GM21786 (cell line): ENCODE results near the gene ZDHHC3.

Source experiments
- ATAC-seq: cut with Tn5 transposase; IDR thresholded peaks from one replicate; pipeline ENCODE4 v1.9.1; 2021; ENCODE audit not compliant: unreplicated experiment

ZDHHC3 gene, protein sequence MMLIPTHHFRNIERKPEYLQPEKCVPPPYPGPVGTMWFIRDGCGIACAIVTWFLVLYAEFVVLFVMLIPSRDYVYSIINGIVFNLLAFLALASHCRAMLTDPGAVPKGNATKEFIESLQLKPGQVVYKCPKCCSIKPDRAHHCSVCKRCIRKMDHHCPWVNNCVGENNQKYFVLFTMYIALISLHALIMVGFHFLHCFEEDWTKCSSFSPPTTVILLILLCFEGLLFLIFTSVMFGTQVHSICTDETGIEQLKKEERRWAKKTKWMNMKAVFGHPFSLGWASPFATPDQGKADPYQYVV

DNA sequence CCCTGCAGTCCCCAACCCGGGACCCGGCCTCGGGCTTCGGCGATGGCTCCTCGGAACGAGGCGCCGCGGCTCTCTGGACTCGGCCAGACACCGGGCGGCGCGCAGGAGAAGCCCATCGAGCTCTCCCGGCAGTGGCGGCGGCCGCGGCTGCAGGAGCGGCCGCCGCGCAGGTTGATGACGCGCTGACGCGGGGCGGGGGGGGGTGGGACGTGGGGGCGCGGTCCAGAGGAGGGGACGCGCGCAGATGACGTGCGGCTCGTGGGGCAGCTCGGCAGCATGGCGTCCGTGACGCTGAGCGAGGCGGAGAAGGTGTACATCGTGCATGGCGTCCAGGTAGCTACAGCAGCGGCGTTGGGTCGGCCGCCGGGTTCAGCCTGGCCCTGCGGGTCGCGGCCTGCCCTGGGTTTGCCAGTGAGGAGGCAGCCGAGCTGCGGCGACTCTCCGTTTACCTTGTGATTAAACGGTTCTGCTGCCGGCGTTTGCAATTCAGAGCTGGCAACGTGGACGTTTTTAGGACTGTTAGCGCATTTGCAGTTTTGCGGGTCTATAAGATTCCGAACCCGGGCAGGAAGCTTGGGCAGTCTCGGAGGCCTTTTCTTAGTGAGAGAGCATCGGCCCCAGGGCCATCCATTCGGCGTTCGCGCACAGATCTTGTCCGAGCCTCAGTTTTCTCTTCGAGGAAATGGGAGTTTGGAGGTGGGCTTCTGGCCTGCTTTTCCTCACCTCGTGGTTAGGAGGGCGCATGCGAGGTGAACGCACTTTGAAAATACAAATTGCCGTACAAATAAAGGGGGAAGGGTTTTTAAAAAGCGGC lies at the start of gene ZDHHC3, which contains the start of gene EXOSC7:
Gene ZDHHC3, minus strand, starts transcription at position 173 of the 814 bp plus-strand sequence. CDS start 16,738 bp downstream, outside the sequence.
Gene EXOSC7, plus strand, starts transcription at position 243 of the 814 bp plus-strand sequence. Its CDS starts 34 bp downstream, at position 277.
- peak; percentile 76 for ATAC-seq

GRCh38 chr3:45024542-45025255 lies 48.7 kb upstream of the ZDHHC3 start:
- no peak for ATAC-seq

DNA sequence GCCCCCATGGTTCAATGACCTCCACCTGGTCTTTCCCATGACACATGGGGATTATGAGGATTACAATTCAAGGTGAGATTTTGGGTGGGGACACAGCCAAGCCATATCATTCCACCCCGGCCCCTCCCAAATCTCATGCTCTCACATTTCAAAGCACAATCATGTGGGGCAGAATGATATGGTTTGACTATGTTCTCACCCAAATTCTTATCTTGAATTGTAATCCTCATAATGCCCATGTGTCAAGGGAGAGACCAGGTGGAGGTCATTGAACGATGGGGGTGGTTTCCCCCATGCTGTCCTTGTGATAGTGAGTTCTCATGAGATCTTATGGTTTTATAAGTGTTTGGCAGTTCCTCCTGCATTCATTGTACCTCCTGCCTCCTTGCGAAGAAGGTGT lies 47.7 kb upstream of the ZDHHC3 start:
- ATAC-seq: no peak

- ATAC-seq: no peak
These were observed 45.7 kb upstream of the ZDHHC3 start for GRCh38 chr3:45021524-45022297.

DNA sequence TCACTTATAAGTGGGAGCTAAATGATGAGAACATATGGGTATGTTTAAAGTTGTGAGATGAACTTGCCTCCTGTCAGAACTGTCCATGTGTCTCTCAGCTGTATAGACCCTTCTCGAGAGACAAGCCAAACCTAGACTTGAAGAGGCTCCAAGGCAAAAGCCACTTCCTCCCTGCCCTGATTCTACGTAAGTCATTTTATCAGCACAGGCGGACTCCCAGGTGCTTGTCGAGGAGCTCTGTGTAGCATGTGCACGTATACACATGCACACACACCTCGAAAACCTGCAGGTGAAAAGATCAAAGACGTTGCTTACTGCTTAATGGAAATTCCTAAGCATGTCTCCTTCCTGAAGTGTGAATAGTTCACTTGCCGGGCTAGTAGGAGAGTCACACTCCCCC lies 44.6 kb upstream of the ZDHHC3 start:
- ATAC-seq: no peak

- no peak for ATAC-seq
These were observed 41.8 kb upstream of the ZDHHC3 start for GRCh38 chr3:45017821-45018220.

GRCh38 chr3:45016916-45017315 lies 40.9 kb upstream of the ZDHHC3 start:
- ATAC-seq: no peak

GRCh38 chr3:45012577-45012976 lies 36.6 kb upstream of the ZDHHC3 start:
- no peak for ATAC-seq

DNA sequence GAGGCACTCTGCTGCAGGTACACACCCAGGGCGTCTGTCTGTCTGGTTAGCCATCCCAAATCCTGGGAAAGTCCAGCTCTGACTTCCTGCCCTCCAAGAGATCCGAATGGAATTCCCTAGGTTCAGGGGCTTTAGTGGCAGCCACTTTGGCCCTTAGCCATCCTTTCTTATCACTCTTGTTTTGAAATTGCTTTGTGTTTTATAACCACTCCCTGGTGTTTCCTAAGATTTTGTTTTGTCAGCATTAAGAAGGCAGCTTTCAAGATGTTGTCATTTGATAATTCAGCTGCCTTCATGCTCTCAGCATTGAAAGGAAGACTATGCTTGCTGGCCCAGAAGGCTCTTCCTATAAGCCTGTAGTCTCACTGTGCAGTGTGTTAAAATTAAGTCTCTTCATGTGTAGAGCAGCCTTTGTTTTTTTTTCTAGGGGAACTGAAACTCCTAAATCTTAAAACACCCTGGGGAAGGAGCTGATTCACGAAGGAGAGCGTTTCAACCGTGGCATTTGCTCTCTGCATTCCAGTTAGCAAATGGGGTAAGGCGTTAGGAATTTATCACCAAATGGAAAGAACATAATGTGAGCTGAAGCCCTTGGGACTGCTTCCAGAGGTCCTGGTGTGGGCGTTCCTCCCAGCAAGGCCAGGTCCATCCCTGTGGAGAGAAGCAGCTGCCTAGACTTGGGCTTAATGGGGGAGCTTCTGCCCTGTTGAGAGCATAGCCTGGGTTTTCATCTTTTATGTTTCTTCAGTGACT lies 36.0 kb upstream of the ZDHHC3 start:
- ATAC-seq: no peak

GRCh38 chr3:45010811-45011333 lies 34.9 kb upstream of the ZDHHC3 start:
- no peak for ATAC-seq

- no peak for ATAC-seq
These were observed 33.9 kb upstream of the ZDHHC3 start for GRCh38 chr3:45009868-45010267.

DNA sequence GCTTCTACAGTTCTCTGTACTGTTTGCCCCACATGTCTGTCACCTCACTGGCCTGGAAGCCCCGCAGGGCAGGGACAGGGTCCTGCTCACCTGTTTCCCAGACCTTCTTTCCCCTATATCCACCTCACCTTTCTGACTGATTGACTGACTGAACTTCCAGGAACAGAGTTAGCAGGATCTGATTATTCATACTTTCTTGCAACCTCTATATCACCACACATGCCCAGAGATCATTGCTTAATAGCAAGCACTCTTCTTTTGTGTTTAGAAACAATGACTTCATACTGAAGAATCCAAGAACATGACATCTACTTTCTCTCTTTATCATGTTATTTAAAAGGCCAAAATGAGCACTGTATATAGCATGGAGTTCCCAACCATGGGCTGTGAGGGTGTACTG lies 32.1 kb upstream of the ZDHHC3 start:
- ATAC-seq: no peak

- no peak for ATAC-seq
These were observed 31.1 kb upstream of the ZDHHC3 start for GRCh38 chr3:45007091-45007490.

GRCh38 chr3:45003859-45004258 lies 27.9 kb upstream of the ZDHHC3 start:
- no peak for ATAC-seq

DNA sequence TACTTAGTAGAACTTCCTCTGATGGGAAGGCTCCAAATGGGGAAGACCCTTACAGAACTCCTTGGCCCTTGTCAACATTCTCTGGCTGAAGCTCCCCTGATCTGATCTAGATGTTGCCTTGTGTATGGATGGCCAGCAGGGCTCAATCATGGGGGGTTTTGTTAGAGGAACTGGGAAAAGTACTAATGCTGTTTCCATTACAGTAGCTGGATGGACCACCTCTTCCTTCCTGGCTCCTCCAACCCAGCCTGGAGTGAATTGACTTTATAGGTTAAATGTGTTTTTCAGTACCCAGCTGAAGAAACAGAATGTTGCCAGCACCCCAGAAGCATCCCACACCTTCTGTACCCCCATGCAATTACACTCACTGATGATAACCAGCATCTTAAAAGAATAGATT lies 27.4 kb upstream of the ZDHHC3 start:
- no peak for ATAC-seq

DNA sequence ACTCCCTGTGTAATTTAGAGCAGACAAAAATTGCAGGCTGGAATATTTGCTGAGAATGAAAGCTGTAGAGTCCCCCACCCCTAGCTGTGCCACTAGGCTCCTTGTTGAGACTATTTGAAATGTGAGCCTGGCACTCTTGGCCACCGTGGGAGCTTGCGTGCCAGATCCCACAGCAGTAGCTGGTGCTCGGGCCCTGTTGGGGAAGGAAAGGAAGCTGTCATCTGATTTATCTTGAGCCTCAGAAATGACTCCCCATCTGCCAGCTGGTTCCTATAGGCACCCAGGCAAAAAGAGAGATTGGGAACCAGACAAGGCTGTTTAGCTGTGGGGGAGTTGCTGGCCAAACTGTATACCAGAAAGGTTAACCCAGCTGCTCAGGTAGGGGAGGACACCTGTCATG lies 26.7 kb upstream of the ZDHHC3 start:
- ATAC-seq: no peak

GRCh38 chr3:45002139-45002660 lies 26.2 kb upstream of the ZDHHC3 start:
- no peak for ATAC-seq

GRCh38 chr3:45001738-45002137 lies 25.8 kb upstream of the ZDHHC3 start:
- no peak for ATAC-seq

- no peak for ATAC-seq
These were observed 24.8 kb upstream of the ZDHHC3 start for GRCh38 chr3:45000823-45001222.

DNA sequence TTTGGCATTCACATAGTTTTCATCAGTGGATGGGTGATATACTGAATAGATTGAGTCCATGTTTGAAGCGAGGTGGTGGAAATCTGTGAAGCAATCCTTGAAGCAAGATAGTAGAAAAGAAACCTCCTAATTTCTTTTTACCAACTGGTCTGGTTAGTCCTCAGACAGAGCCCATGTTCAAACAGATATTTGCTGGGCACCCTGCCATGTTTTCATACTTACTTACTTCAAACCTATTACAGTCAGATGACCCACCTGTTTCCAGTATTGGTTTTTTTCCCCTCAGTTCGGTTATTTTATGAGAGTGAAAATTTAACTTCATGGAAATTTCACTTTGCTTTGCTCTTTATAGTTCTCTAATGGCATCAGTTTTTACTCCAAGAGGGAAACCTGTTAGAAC lies 23.8 kb upstream of the ZDHHC3 start:
- no peak for ATAC-seq
